Spleen (tissue), 11 donors: ENCODE data around the gene RFX1. TPM values are rescaled to one million over a fixed set of nuclear protein-coding genes. Genes with fewer than 3 reads are reported as not detected.

Source experiments
- DNase-seq: peaks from one replicate; pipeline ENCODE4 v3.0.0-alpha.2; 2020
- H3K27ac ChIP-seq, 8 donors: fragments of 200-600 bp; sonication (generic) in 7 of 8; 1 replicate in 4 of 8; 2 replicates in 4 of 8; pipeline versions ENCODE4 v1.5.0 to v1.8.0; 2016 to 2021; ENCODE audit warnings: inconsistent platforms in 4 of 8, mild to moderate bottlenecking in 4 of 8, moderate library complexity in 1 of 8
- H3K27me3 ChIP-seq, 7 donors: fragments of 200-600 bp; sonication (generic) in 6 of 7; replicated peaks in 1 of 7; 1 replicate in 4 of 7; 2 replicates in 3 of 7; pipeline versions ENCODE4 v1.5.0 to v1.8.0; 2016 to 2021; ENCODE audit warnings: inconsistent platforms in 3 of 7, mild to moderate bottlenecking in 1 of 7
- H3K36me3 ChIP-seq, 6 donors: fragments of 200-600 bp; sonication (generic) in 5 of 6; 1 replicate in 4 of 6; 2 replicates in 2 of 6; pipeline versions ENCODE4 v1.5.0 to v1.8.0; 2016 to 2021; ENCODE audit warnings: inconsistent platforms in 2 of 6
- H3K4me1 ChIP-seq, 6 donors: fragments of 200-600 bp; sonication (generic) in 5 of 6; 1 replicate in 3 of 6; 2 replicates in 3 of 6; pipeline versions ENCODE4 v1.5.0 to v1.8.0; 2016 to 2021; ENCODE audit warnings: inconsistent platforms in 3 of 6
- H3K4me3 ChIP-seq, 8 donors: fragments of 200-600 bp; sonication (generic) in 7 of 8; 1 replicate in 4 of 8; 2 replicates in 4 of 8; pipeline versions ENCODE4 v1.5.0 to v1.8.0; 2016 to 2021; ENCODE audit warnings: inconsistent platforms in 4 of 8, mild to moderate bottlenecking in 4 of 8, moderate library complexity in 2 of 8
- H3K9me3 ChIP-seq, 8 donors: fragments of 200-600 bp; sonication (generic) in 7 of 8; 1 replicate in 4 of 8; 2 replicates in 4 of 8; pipeline versions ENCODE4 v1.5.0 to v1.8.0; 2016 to 2021; ENCODE audit warnings: inconsistent platforms in 4 of 8
- POLR2A ChIP-seq, 3 donors: fragments of 450-650 bp; IDR thresholded peaks; one replicate each; pipeline ENCODE4 v1.5.1; 2017; ENCODE audit warnings: antibody characterized with exemption in 3 of 3, mild to moderate bottlenecking in 1 of 3
- POLR2AphosphoS5 ChIP-seq, 3 donors: sonication (generic); formaldehyde crosslinking; IDR thresholded peaks; one replicate each; pipeline ENCODE4 v1.5.1; 2017; ENCODE audit warnings: antibody characterized with exemption in 3 of 3
- WGBS, 5 donors: extraction: QIAGEN DNeasy Blood & Tissue Kit in 3 of 5; methylation state at CpG; one replicate each; pipeline versions ENCODE4 v1.1.5 to v1.1.7; 2013 to 2018; 5-methylcytosine and 5-hydroxymethylcytosine counted together
- intact Hi-C: fragments of 100-400 bp; cut with DNase I; formaldehyde crosslinking; loops from one replicate; pipeline ENCODE4 v1.15.0; 2023; ENCODE audit warnings: low total_unique reads
- polyA plus RNA-seq, 3 donors: library from polyadenylated mRNA; stranded (reverse); fragments of 200-250 nt; gene quantifications; one replicate each; pipeline ENCODE4 v1.2.1, GENCODE V29; 2013
- total RNA-seq, 7 donors: library from RNA; depleted of rRNA in 3 of 7; stranded (reverse); fragments of >200 nt in 3 of 7; fragmentation: NEBNext Ultra II Directional in 4 of 7; extraction: Animal tissue kit (Norgen Biotek cat#: 25700) in 4 of 7; gene quantifications; one replicate each; pipeline versions ENCODE4 v1.1.0 to v1.2.1, GENCODE V29; 2016 to 2021
- TF ChIP-seq, protein P1 (sequence below), 11 experiments: fragments of 200-600 bp in 7 of 11; fragments of 450-650 bp in 4 of 11; sonication (generic) in 4 of 11; IDR thresholded peaks in 8 of 11; conservative IDR thresholded peaks in 3 of 11; 1 replicate in 7 of 11; 2 replicates in 4 of 11; pipeline versions ENCODE4 v1.4.0 to v1.8.0; 2016 to 2021; ENCODE audit warnings: antibody characterized with exemption in 11 of 11, inconsistent platforms in 4 of 11, mild to moderate bottlenecking in 1 of 11
- donor health status: healthy with polysubstance abuse.
- donor health status: DM: no; HTN: no; CAD: no; lungs with moderate emphysema.
- donor health status: DM: no; HTN: no; CAD: no.
- donor health status: Bipolar disorder and iron deficiency.
- donor health status: healthy.
- donor health status: DM: no; HTN: no; CAD: no.
- donor health status: DM: yes; HTN: yes; CAD: no.

Gene RFX1
- total and polyA plus RNA-seq, 10 donors: 2.2 to 22.4 (median 10.9) TPM

DNA sequence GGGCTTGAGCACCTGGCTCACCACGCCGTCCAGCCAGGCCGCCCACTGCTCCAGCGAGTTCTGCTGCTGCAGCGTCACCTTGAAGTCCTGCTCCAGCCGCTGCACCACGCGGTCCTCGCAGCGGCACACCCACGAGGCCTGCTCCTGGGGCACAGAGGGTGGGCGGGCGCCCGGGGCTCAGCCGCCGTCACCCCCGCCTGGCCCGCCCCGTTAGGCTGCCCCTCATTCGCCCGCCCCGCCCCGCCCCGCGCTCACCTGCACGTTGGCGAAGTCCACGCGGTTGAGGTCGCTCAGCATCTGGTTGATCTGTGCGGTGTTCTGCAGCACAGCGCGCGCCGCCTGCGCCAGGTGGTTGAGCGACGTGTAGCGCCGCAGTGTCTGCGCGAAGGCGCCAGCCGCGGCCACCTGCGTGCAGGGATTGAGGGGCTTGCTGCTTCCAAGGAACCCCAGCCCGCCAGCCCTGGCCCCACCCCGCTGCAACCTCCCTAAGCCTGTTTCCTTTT, 42.5 kb downstream of the RFX1 start:
- Histone ChIP-seq H3K27me3 (no peaks in the 10 kb centered on the region), H3K4me1 (no peaks in the 10 kb centered on the region), H3K36me3 (peaks cover 0 to 100% (median 97%) of the 10 kb centered on the region in 6 donors), H3K27ac (no peak overlapping the region), H3K4me3 (no peak overlapping the region), H3K9me3 (no peaks in the 10 kb centered on the region)
- intact Hi-C loops: no loop called here
- DNase-seq: no peak
- TF ChIP-seq, protein P1, sequence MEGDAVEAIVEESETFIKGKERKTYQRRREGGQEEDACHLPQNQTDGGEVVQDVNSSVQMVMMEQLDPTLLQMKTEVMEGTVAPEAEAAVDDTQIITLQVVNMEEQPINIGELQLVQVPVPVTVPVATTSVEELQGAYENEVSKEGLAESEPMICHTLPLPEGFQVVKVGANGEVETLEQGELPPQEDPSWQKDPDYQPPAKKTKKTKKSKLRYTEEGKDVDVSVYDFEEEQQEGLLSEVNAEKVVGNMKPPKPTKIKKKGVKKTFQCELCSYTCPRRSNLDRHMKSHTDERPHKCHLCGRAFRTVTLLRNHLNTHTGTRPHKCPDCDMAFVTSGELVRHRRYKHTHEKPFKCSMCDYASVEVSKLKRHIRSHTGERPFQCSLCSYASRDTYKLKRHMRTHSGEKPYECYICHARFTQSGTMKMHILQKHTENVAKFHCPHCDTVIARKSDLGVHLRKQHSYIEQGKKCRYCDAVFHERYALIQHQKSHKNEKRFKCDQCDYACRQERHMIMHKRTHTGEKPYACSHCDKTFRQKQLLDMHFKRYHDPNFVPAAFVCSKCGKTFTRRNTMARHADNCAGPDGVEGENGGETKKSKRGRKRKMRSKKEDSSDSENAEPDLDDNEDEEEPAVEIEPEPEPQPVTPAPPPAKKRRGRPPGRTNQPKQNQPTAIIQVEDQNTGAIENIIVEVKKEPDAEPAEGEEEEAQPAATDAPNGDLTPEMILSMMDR (IDR thresholded peaks at IDR 0.05 in 8 of 11, conservative IDR thresholded peaks at IDR 0.05 in 3 of 11): no peak
- no peak for TF ChIP-seq POLR2A (IDR thresholded peaks at IDR 0.05)
- TF ChIP-seq POLR2AphosphoS5 (IDR thresholded peaks at IDR 0.05): peak in 1 of 3 donors; percentile 2
- WGBS, 5 donors: 94 to 97% (median 96%) methylated on average over 29 to 48 of the region's 48 CpGs

GRCh38 chr19:13962699-13963602, 43.2 kb downstream of the RFX1 start:
- Histone ChIP-seq H3K9me3 (no peaks in the 10 kb centered on the region), H3K4me3 (no peak overlapping the region), H3K36me3 (peaks cover 0 to 100% (median 97%) of the 10 kb centered on the region in 6 donors), H3K27ac (no peak overlapping the region), H3K27me3 (no peaks in the 10 kb centered on the region), H3K4me1 (no peaks in the 10 kb centered on the region)
- WGBS, 5 donors: 91 to 93% (median 92%) methylated on average over 66 to 89 of the region's 89 CpGs
- TF ChIP-seq POLR2A (IDR thresholded peaks at IDR 0.05) (no peak), POLR2AphosphoS5 (IDR thresholded peaks at IDR 0.05) (peak; percentile 33 to 67 (median 43))
- TF ChIP-seq, protein P1 (IDR thresholded peaks at IDR 0.05 in 8 of 11, conservative IDR thresholded peaks at IDR 0.05 in 3 of 11): no peak
- no peak for DNase-seq
- intact Hi-C loops: no loop called here

DNA sequence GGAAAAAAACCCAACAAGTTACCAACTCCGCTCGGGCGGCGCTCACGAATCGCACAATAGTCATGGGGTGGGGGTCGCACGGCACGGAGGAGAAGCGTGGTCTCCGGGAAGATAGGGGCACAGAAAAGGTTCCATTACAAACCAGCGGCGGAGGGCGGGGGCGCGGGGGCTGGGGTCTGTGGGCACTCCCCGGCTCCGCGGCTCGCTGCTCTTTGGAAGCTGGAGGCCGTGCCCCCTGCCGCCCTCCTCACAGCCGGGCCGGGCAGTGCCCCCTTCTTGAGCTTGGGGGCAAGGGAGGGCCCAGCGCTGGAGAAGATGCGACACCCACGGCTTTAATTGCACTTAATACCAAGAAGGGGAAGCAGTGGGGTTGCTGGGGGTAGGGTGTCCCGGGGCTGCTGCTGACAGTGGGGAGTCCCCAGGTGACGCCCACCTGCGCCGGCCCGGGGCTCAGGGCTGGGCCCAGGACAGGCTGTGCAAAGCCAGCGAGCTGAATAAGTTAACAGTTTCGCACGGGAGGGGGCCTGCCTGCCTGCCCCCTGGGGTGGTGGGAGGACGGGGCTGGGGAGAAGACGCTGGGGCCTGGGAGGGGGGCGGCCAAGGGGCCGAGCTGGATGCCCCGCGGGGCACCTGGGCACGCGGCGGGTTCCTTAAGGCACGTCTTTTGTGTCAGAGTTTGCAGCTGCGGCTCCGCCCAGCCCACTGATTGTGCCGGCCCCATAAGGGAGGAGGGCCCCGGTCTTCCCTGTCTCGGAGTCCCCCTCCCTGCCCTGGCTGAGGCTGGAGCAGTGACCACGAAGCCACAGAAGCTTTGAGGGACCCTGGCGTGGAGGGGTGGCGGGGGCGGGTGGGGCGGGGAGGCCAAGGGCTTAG, 44.1 kb downstream of the RFX1 start:
- Histone ChIP-seq H3K4me1 (no peaks in the 10 kb centered on the region), H3K27me3 (no peaks in the 10 kb centered on the region), H3K27ac (no peak overlapping the region), H3K4me3 (no peak overlapping the region), H3K9me3 (no peaks in the 10 kb centered on the region), H3K36me3 (peaks cover 0 to 100% (median 97%) of the 10 kb centered on the region in 6 donors)
- intact Hi-C loops: no loop called here
- TF ChIP-seq POLR2A (IDR thresholded peaks at IDR 0.05) (no peak), POLR2AphosphoS5 (IDR thresholded peaks at IDR 0.05) (no peak)
- TF ChIP-seq, protein P1 (IDR thresholded peaks at IDR 0.05 in 8 of 11, conservative IDR thresholded peaks at IDR 0.05 in 3 of 11): no peak
- 79 to 91% (median 86%) methylated on average over 32 to 55 of the region's 55 CpGs for WGBS, 5 donors
- no peak for DNase-seq
